GM19025 (cell line): Measurements from ENCODE around the gene IER2.

Source experiments
- ATAC-seq: cut with Tn5 transposase; IDR thresholded peaks from one replicate; pipeline ENCODE4 v1.9.1; 2021; ENCODE audit warnings: mild to moderate bottlenecking, low read depth, moderate library complexity; ENCODE audit not compliant: unreplicated experiment

Gene IER2

DNA sequence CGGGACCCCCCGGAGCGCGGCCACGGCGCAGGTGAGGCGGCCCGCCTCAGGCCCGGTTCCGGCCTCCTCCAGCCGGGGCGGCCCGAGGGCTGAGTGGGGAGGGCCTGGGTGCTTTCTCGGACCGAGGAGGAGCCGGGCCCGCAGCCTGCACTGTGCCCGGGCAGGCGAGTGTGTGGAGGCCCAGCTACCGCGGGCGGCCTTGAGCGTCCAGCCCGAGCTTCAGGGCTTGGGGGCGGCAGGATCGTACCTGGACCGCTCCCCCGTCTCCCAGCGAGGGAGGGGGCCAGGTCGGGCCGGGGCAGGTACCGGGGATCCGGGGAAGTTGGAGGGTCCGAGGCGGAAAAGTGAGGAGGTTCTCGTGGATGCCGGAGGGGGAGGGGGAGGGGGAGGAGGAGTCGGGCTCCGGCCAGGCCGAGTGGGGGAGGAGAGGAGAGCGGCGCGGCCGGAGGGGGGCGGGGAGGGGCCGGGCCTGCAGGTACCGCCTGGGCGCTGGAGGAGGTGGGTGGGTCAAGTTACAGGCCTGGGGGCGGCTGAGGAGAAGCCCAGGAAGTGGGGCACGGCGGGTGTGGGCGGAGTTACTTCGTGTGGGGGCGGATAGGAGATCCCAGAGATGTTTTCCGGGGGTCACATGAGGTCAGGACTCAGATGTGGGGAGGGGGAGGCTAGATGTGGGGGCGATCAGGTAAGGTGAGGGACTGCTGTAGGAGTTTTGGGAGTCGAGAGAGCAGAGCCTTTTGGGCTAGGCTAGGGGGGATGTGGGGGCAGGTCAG lies 31.6 kb upstream of the IER2 start:
- ATAC-seq, result peak; percentile 6

DNA sequence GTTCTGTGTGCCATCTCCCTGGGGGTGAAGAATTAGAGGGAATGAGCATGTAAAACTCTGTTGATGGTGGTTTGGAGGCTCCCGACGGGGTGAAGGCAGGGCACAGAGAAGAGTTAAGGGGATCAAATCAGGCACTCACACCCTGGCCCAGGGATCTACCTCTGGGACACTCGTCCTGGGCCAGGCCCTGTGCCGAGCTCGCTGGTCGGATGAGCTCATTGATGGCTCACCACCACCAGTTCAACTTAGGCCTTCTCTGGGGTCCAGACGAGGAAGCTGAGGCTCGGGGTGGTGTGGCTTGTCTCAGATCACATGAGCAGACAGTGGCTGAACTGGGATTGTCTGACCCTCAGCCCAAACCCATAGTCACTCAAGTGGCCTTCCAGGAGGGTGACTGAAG lies 30.6 kb upstream of the IER2 start:
- ATAC-seq, result no peak

DNA sequence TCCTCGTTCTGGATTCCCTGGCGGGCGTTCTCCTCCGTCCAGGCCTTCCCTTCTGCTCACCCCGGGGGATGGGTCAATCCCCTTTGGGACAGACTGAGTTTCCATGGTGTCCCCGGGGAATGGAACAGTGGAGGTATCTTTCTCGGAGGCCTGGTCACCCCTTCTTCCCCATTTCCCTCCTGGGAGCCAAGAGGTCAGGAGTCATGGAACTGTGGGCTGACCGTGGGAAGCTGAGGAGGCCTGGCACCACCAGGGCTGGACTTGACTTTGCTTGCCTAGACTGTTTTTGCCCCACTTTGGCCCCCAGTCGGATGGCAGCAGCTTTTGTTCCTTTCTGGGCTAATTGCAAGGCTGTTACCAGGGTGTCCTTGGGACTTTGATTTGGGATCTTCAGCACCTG lies 30.2 kb upstream of the IER2 start:
- ATAC-seq, result no peak

DNA sequence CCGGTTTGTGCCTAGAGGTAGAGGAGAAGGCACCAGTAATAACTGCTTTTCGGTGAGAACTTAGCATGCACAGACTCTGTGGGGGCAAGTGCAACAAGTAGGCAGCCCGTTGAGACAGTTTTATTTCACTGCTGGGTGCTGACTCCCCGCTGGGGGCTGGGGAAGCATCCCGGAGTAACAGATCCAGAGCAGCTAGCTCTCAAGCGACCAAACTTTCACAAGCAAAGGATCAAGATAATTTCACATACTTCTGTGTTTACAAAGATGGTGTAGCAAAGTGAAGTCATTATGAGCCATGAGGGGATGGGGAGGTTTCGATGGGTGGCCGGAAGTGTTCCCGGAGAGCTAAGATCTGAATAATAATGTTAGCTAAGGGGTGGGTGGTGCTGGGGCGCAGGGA lies 29.4 kb upstream of the IER2 start:
- no peak for ATAC-seq

DNA sequence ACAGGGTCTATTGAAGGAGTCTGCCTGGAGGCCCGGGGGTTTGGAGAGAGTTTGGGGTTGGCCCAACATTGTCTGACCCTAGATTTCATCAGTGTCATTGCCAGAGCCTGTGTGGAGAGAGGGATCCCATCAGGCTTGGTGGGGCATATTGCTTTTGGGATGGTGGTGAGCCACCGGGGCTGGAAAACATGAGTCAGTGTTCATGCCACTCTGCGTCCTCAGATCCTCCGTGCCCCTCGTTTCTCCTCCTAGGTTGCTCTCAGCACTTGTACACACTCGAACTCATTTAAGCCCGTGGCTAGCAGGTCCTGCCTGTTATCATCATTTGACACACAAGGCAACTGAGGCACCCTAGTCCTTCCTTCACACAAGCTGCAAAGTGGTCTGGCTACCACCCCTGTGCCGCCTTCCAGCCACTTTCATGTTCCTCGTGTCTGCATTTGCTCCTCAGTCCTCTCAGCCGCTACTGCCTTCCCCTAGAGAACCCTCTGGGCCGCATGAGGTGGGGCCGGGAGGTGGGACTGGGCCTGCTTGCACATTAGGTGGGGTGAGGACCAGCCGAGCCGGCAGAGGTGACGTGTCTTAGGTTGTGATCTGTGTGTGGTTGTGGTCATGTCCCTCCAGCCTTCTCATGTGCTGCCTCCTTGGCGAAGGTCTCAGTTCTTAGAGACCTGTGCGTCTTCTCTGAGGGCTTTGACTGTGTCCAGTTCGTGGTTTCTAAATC lies 28.5 kb upstream of the IER2 start:
- ATAC-seq, result no peak

DNA sequence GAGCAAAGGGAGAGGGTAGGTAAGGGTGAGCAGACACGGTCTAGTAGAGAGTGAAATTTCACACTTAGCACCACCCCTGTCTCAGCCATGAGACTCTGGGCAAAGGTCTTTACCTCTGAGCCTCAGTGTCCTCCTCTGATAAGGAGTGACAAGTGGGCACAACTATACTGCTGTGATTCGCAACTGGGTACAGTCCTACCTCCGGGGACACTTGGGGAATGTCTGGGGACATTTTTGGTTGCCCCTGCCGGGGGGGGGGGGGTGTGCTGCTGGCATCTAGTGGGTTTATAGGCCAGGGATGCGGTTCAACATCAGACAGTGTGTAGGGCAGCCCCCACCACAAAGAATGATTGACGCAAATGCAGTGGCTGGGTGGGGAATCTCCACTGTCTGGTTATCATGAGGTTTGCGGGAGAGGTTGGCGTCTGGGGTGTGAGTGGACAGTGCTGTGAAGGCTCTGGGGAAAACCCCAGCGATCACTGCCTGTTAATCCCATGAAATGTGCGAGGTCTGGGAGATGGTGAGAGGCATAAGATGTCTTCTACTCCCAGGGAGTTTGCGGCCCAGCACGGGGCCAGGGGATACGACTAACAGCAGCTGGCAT lies 27.8 kb upstream of the IER2 start:
- no peak for ATAC-seq

DNA sequence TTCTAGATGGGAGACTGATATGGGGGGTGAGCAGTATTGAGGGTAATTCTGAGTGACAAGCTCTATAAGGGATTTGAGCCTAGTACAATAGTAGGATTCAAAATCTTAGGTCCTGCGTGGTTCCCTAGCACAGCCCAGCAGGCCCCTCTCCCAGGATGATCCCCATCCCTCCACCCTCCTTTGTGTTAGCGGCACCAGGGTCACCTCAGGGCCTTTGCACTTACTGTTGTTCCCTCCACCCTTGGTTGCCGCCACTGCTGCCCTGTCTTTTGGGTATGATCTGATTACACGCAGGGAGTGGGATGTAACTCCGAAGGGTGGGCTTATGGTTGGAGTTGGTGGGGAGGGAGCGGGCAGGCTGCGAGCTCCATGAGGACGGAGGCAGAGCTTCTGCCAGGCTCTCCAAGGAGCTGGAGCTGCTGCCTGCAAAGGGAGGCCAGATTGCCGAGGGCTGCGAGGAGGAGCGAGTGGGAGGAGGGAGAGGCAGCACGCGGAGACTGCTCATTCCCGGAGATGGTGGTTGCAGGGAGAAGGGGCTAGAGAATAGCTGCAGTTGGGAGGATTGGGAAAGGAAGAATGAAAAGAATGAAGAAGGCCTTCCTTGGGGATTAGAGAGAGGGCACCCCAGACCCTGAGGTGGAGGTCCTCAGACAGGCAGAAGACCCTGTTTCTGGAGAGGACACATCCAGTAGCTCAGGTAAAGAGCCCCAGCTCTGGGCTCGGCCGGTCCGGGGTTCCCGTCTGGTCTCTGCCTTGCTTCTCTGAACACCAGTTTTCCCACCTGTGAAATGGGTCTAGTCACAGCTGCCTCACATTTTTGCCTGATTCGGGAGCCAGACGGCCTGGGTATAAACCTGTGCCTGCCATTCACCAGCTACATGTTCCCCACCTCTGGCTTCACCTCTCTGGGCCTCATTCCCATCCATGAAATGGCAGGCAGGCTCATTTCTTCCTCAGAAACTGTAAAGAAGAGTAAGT lies 26.9 kb upstream of the IER2 start:
- ATAC-seq, result no peak

DNA sequence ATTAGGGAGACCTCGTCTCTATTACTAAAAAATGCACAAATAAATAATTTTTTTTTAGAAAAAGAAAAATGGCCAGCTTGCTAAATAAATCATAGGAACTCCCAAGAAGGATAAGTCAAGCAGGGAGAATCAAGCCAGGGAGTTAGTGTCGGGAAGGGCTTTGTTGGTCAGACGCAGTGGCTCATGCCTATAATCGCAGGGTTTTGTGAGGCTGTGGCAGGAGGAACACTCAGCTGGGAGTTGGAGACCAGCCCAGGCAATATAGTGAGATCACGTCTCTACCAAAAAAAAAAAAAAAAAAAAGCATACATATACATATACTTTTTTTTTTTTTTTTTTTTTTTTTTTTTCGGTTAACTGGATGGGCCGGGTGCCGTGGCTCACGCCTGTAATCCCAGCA lies 23.2 kb upstream of the IER2 start:
- ATAC-seq, result no peak

DNA sequence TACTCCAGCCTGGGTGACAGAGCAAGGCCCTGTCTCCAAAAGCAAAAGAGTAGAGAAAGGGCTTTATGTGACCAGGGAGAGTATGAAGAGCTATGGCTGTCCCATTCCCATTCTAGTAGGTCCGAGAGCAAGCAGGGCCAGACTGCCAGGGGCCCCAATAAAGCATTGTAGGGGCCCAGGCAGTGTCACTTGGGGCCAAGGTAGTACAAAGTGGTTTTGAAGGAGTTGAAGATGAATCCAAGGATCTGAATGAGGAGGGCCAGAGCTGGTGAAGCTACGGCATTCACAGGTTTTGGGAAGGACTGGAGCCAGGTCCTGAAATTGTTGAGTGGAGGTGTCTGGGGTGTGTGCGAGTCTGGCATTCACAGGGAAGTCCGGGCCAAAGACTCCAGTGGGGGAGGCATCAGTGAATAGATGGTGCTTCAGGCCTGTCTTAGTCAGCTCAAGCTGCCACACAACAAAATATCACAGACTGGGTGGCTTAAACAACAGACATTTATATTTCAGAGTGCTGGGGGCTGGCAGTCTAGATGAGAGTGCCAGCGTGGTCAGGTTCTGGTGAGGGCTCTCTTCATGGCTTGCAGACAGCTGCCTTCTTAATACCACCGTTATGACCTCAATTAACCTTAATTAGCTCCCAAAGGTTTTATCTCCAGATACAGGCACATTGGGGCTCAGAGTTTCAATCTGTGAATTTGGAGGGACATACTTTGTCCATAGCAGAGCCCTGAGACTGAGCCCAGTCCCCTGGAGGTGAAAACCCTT lies 22.2 kb upstream of the IER2 start:
- no peak for ATAC-seq

DNA sequence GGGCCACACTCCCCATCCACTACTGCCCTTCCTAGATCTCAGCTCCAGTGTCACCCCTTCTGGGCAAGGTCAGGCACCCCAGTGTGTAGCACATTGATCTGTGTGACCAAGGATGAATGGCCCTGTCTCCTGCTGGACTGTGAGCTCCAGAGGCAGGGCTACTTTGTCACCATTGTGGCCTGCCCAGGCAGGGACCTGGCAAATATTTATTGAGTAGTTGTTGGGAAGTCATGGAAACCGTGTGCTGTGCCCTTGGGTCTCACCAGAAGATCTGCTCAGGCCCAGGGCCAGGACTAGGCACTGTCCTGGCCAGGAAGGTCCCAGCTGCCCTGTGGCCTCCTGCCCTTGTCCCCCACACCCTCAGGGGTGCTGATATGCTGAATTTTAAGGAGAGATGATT lies 21.6 kb upstream of the IER2 start:
- no peak for ATAC-seq

DNA sequence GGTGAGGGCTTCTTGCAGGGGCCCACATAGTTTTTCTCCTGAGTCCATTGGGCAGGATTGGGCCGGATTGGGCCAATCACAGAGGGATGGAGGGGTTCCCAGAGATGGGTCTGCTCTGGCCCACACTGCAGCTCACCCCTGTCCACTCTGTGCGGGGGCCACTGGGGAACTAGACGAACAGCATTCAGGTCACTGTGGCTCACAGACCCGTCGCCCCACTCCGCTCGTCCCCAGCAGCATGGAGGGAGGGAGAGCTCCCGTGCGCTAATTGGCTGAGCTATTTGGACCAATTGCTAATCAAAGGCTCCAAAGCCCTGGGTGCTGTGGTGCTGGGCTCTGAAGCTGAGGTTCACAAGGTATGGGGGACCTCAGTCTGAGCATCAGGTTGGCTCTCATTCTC lies 20.8 kb upstream of the IER2 start:
- ATAC-seq, result no peak

DNA sequence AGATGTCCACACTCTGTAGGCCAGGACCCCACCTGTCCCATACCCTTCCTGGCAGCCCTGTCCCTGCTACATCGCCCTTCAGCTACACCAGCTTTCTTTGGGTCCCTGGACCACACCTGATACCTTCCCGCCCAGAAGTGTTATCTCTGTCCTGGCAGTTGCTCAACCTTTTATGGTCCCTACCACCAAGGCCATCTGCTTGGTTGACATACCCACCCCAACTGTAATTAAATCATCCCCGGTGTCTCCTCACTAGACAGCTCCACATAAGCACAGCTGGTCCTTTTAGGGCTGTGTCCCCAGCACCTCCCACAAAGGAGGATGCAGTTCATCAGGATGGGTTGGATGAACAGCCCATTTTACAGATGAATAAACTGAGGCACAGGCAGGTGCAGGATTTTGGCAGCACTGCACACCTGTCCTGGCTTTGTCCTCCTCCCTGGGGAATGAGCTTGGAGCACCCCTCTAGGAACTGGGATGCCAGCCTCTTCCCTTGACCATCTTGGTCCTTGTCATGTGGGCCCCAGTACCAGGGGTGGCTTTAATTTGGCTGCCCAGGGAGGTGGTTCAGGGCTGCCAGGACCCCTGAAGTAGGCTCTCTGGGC lies 19.2 kb upstream of the IER2 start:
- ATAC-seq, result no peak

DNA sequence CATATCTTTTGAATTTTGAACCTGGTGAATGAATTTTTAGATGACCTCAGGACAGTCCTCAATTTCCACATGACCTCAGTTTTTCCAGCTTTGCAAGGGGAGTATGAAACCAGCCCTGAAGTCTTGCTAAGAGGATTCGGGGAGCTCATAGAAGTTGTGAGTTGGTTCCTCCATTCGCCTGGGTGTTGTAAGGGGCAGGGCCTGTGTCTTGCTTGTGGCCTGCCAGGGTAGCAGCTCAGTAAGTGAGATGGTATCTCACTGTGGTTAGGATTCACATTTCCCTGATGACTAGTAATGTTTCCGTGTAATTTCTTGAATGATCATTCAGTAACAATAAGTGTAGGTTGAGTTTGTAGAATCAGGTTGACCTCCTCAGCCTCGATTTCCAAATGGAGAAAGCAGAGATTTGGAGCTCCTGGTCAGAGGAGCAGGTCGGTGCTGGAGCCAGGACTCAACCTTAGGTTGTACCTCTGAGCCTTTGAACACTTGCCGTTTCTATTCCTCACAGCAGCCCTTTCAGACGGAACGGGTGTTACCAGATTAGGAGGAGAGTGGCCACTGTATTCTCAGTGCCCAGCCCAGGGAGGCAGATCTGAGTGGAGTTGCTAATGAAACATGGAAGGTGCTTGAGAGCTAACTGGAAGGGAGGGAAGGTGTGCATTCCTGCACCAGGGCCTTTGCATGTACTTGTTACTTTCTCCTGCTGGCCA lies 17.6 kb upstream of the IER2 start:
- no peak for ATAC-seq

DNA sequence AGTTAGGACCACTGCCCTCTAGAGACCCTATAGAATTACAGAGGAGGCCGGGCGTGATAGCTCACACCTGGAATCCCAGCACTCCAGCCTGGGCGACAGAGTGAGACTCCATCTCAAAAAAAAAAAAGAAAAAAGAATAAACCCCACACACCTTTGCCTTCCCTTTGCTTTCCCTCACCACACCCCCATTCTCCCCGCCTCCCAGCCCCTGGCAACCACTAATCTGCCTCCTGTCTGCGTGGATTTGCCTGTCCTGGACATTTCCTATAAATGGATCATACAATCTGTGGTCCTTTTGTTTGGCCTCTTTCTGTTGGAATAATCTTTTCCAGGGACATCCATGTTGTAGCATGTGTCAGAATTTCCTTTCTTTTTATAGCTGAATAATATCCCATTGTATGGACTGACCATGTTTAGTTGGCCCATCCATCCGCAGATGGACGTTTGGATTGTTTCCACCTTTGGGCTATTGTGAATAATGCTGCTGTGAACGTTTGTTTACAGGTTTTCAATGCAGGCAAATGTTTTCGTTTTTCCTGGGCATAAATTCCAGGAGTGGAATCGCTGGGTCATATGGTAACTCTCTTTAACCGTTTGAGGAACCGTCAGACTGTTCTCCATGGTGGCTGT lies 16.9 kb upstream of the IER2 start:
- ATAC-seq, result no peak

DNA sequence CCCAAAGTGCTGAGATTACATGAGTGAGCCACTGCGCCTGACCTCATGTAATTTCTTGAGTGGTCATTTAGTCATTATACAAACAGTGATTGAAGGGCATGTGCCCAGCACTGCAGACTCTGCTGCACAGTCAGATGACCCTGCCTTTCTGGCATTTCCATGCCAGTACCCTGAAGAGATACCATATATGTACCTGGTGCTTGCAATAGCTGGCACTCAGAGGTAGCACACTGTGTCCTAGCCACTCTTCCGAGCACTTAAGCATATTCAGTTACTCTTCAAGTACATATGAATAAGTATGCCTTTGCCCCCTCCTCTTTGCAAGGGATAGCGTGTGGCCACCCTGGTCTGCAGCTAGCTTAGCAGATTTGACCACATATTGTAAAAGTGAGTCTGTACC lies 15.6 kb upstream of the IER2 start:
- no peak for ATAC-seq

DNA sequence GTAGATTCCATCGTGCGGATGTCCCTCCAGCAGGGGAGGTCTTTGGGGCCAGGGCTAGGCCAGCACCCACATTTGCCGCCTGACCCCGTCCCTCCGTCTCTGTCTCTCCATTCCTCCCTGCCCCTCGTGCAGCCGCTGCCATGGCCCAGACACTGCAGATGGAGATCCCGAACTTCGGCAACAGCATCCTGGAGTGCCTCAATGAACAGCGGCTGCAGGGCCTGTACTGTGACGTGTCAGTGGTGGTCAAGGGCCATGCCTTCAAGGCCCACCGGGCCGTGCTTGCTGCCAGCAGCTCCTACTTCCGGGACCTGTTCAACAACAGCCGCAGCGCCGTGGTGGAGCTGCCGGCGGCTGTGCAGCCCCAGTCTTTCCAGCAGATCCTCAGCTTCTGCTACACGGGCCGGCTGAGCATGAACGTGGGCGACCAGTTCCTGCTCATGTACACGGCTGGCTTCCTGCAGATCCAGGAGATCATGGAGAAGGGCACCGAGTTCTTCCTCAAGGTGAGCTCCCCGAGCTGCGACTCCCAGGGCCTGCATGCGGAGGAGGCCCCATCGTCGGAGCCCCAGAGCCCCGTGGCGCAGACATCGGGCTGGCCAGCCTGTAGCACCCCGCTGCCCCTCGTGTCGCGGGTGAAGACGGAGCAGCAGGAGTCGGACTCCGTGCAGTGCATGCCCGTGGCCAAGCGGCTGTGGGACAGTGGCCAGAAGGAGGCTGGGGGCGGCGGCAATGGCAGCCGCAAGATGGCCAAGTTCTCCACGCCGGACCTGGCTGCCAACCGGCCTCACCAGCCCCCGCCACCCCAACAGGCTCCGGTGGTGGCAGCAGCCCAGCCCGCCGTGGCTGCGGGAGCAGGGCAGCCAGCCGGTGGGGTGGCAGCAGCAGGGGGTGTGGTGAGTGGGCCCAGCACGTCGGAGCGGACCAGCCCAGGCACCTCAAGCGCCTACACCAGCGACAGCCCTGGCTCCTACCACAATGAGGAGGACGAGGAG lies 14.8 kb upstream of the IER2 start:
- no peak for ATAC-seq

DNA sequence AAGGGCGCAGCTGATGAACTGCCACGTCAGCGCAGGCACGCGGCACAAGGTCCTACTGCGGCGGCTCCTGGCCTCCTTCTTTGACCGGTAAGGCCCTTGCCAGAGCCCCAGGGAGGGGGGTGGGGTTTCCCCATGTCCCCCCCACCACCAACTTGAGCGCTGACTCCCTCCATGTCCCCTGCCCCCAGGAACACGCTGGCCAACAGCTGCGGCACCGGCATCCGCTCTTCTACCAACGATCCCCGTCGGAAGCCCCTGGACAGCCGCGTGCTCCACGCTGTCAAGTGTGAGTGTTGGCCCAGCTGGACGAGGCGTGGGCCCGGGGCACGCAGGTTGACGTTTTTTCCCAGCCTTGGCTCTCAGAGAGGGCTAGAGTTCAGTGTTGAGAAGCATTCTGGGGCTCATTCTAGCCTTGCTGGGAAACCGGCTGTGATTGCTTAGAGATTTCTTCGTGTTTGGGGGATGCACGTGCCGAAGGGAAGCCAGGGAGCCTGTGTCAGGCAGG lies 12.9 kb upstream of the IER2 start:
- ATAC-seq, result no peak
